HepG2 (cell line): ENCODE results near the gene LYST. TPM values are rescaled to one million over a fixed set of nuclear protein-coding genes. Genes with fewer than 3 reads are reported as not detected.

Experiments used
- ATAC-seq: fragments of 200-7000 bp; cut with Tn5 transposase; 3 replicates; pipeline ENCODE4 v1.9.1; 2020; ENCODE audit warnings: mild to moderate bottlenecking, moderate library complexity
- BruUV-seq: library from RNA; stranded (reverse); fragments of 400-500 nt; replicated peaks from 2 replicates; lab custom pipeline; 2021; lab: Mats Ljungman, UMichigan
- CTCF ChIA-PET: fragments of 300-600 bp; formaldehyde crosslinking; extraction: SDS; loops from one replicate; lab custom pipeline; 2021; ENCODE audit warnings: low total read pairs, inconsistent platforms, low intra/inter-chr PET ratio; lab: Yijun Ruan, JAX
- POLR2A ChIA-PET: fragments of 350-600 bp; sonication (Branson Sonifier 250); formaldehyde crosslinking; loops from one replicate; lab custom pipeline; 2020; ENCODE audit warnings: antibody characterized with exemption, inconsistent platforms; lab: Yijun Ruan, JAX
- DNase-seq: peaks from one replicate; pipeline ENCODE4 v3.0.0-alpha.2; 2015; ENCODE audit warnings: low spot score
- FAIRE-seq: peaks from 3 replicates; lab custom pipeline; 2011; peaks lifted over from hg19 to GRCh38; lab: Jason Lieb, UNC
- H2AFZ ChIP-seq: one replicate; pipeline ENCODE4 v1.6.1; 2011; ENCODE audit warnings: low read length, inconsistent platforms
- H3K27ac ChIP-seq: fragments of 300-600 bp; 3 replicates; pipeline ENCODE4 v1.8.0; 2011; ENCODE audit warnings: mixed run types, mild to moderate bottlenecking, mixed read lengths, low read length, inconsistent platforms; ENCODE audit not compliant: insufficient read depth; ENCODE audit errors: extremely low read length
- H3K27me3 ChIP-seq, 2 experiments: fragments of 200-600 bp in 1 of 2; 2 replicates in 1 of 2; 3 replicates in 1 of 2; pipeline versions ENCODE4 v1.6.0 to v1.8.0; 2011; ENCODE audit warnings: low read length in 2 of 2, mild to moderate bottlenecking in 2 of 2, moderate library complexity in 2 of 2, inconsistent platforms in 1 of 2; ENCODE audit not compliant: insufficient read depth in 2 of 2, control insufficient read depth in 1 of 2
- H3K36me3 ChIP-seq, 2 experiments: fragments of 200-600 bp in 1 of 2; replicated peaks in 1 of 2; 2 replicates in 1 of 2; 3 replicates in 1 of 2; pipeline versions ENCODE4 v1.5.1 to v1.8.0; 2011; ENCODE audit warnings: low read length in 2 of 2, inconsistent platforms in 1 of 2; ENCODE audit not compliant: insufficient read depth in 2 of 2, control insufficient read depth in 1 of 2
- H3K4me1 ChIP-seq: 2 replicates; pipeline ENCODE4 v1.5.1; 2012; ENCODE audit warnings: low read length, inconsistent platforms; ENCODE audit not compliant: insufficient read depth
- H3K4me2 ChIP-seq: 2 replicates; pipeline ENCODE4 v1.6.0; 2011; ENCODE audit warnings: low read depth, low read length, inconsistent platforms
- H3K4me3 ChIP-seq, 3 experiments: fragments of 200-600 bp in 1 of 3; sonication (generic), shearing (Covaris generic) in 1 of 3; replicated peaks in 1 of 3; 2 replicates each; pipeline ENCODE4 v1.5.1; 2011 to 2016; ENCODE audit warnings: low read length in 3 of 3, inconsistent platforms in 2 of 3, low read depth in 2 of 3, mild to moderate bottlenecking in 2 of 3, control low read depth in 1 of 3, mixed read lengths in 1 of 3; ENCODE audit not compliant: insufficient read depth in 1 of 3
- H3K79me2 ChIP-seq: one replicate; pipeline ENCODE4 v1.6.1; 2011; ENCODE audit warnings: low read length, inconsistent platforms; ENCODE audit not compliant: insufficient read depth
- H3K9ac ChIP-seq: 2 replicates; pipeline ENCODE4 v1.6.0; 2011; ENCODE audit warnings: mild to moderate bottlenecking, low read depth, low read length, inconsistent platforms; ENCODE audit not compliant: insufficient read depth
- H3K9me3 ChIP-seq: 2 replicates; pipeline ENCODE4 v1.5.1; 2012; ENCODE audit warnings: mild to moderate bottlenecking, low read length
- H4K20me1 ChIP-seq: 2 replicates; pipeline ENCODE4 v1.6.0; 2011; ENCODE audit warnings: inconsistent platforms, mild to moderate bottlenecking, low read length, moderate library complexity; ENCODE audit not compliant: insufficient read depth
- CENPT ChIP-seq: sonication (generic); formaldehyde crosslinking; IDR thresholded peaks from 2 replicates; pipeline ENCODE4 v1.8.0; 2022; ENCODE audit warnings: low read depth, mild to moderate bottlenecking, moderate library complexity, missing genetic modification reagents
- HDAC6 ChIP-seq: fragments of 200-600 bp; sonication (generic); IDR thresholded peaks from 2 replicates; pipeline ENCODE4 v1.7.0; 2017; ENCODE audit warnings: mild to moderate bottlenecking, antibody characterized with exemption, low read length, low read depth
- HES4 ChIP-seq: sonication (generic); formaldehyde crosslinking; IDR thresholded peaks from 2 replicates; pipeline ENCODE4 v1.9.0; 2021; ENCODE audit warnings: mild to moderate bottlenecking, missing genetic modification reagents, borderline replicate concordance
- MTERF4 ChIP-seq: sonication (generic); formaldehyde crosslinking; IDR thresholded peaks from 2 replicates; pipeline ENCODE4 v1.8.0; 2023; ENCODE audit warnings: mild to moderate bottlenecking, missing genetic modification reagents
- POLR2AphosphoS2 ChIP-seq: IDR thresholded peaks from 2 replicates; pipeline ENCODE4 v1.6.1; 2011; ENCODE audit warnings: low read depth, low read length, improper control_type of control experiment
- STAT5B ChIP-seq: sonication (generic); formaldehyde crosslinking; IDR thresholded peaks from 2 replicates; pipeline ENCODE4 v1.4.0; 2020; ENCODE audit warnings: missing genetic modification reagents
- ZIK1 ChIP-seq: sonication (generic); formaldehyde crosslinking; IDR thresholded peaks from 2 replicates; pipeline ENCODE4 v1.5.0; 2020; ENCODE audit warnings: mild to moderate bottlenecking, low read depth, missing genetic modification reagents, borderline replicate concordance
- WGBS: methylation state at CpG from one replicate; pipeline ENCODE4 v1.1.6; 2017; ENCODE audit warnings: low lambda C conversion rate; 5-methylcytosine and 5-hydroxymethylcytosine counted together
- in situ Hi-C: cut with HindIII; loops from 2 replicates; pipeline ENCODE4 v1.10.0; 2017; ENCODE audit warnings: low pct_unique_long_range_greater_than_20kb; ENCODE audit not compliant: extremely low pct_ligation_motif_present
- intact Hi-C: fragments of 100-400 bp; cut with micrococcal nuclease; formaldehyde crosslinking; loops from one replicate; pipeline ENCODE4 v1.10.0; 2022; ENCODE audit not compliant: unreplicated experiment
- polyA plus RNA-seq, 8 experiments: library from polyadenylated mRNA; depleted of rRNA in 3 of 8; stranded (reverse) in 7 of 8; unstranded in 1 of 8; fragments of >200 nt; fragmentation: Illumina TruSeq in 4 of 8; extraction: Trizol in 4 of 8; gene quantifications; 2 replicates each; pipeline versions ENCODE4 v1.2.1 to v1.2.3, GENCODE V29; 2011 to 2016; ENCODE audit warnings: low read depth in 4 of 8, missing spikeins in 1 of 8, mixed read lengths in 1 of 8; ENCODE audit not compliant: insufficient read depth in 1 of 8
- total RNA-seq, 5 experiments: library from RNA; depleted of rRNA; stranded (reverse); fragments of >200 nt; fragmentation: Illumina TruSeq; extraction: Trizol; gene quantifications; 2 replicates each; pipeline ENCODE4 v1.2.3, GENCODE V29; 2016; ENCODE audit warnings: low read depth in 1 of 5
- TF ChIP-seq, protein P1 (sequence below): sonication (generic); formaldehyde crosslinking; IDR thresholded peaks from 2 replicates; pipeline ENCODE4 v1.9.0; 2021; ENCODE audit warnings: missing genetic modification reagents, mild to moderate bottlenecking, borderline replicate concordance
- TF ChIP-seq, protein P2 (sequence below): sonication (generic); formaldehyde crosslinking; IDR thresholded peaks from 2 replicates; pipeline ENCODE4 v1.4.0; 2020; ENCODE audit warnings: missing genetic modification reagents
- TF ChIP-seq, protein P3 (sequence below): sonication (generic); formaldehyde crosslinking; conservative IDR thresholded peaks from 2 replicates; pipeline ENCODE4 v1.8.0; 2022; ENCODE audit warnings: mild to moderate bottlenecking, moderate library complexity, missing genetic modification reagents
- TF ChIP-seq, protein P4 (sequence below): fragments of 450-650 bp; IDR thresholded peaks from 2 replicates; pipeline ENCODE4 v1.6.1; 2016
- TF ChIP-seq, protein P5 (sequence below): sonication (generic); formaldehyde crosslinking; IDR thresholded peaks from 2 replicates; pipeline ENCODE4 v1.5.1; 2020; ENCODE audit warnings: missing genetic modification reagents, mild to moderate bottlenecking, borderline replicate concordance
- TF ChIP-seq, protein P6 (sequence below): sonication (generic); formaldehyde crosslinking; IDR thresholded peaks from 2 replicates; pipeline ENCODE4 v1.5.0; 2020; ENCODE audit warnings: mild to moderate bottlenecking, missing genetic modification reagents

The LYST gene
- total and polyA plus RNA-seq, 2 of the 13 experiments (the other 11 are each of a cell fraction or from before 2014, with no cell fraction given) = 0.91 to 2.5 TPM

DNA sequence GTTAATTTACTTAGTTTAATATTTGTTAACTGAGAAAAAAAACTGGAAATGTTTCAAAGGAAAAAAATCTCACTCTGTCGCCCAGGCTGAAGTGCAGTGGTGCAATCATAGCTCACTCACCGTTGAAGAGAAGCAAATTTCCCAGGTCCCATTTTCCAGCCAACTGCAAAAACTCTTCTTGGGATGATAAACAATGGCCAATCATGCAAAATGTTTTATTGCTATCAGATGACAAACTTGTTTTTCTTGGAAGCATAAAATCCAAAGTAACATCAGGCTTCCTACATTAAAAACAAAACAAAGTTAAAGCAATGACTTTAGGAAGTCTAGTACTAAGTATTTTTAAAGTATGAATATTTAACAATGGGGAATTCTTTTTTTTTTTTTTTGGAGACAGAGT is 84.9 kb downstream of the LYST start (continued):
- TF ChIP-seq, protein P1, sequence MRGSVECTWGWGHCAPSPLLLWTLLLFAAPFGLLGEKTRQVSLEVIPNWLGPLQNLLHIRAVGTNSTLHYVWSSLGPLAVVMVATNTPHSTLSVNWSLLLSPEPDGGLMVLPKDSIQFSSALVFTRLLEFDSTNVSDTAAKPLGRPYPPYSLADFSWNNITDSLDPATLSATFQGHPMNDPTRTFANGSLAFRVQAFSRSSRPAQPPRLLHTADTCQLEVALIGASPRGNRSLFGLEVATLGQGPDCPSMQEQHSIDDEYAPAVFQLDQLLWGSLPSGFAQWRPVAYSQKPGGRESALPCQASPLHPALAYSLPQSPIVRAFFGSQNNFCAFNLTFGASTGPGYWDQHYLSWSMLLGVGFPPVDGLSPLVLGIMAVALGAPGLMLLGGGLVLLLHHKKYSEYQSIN = no peak
- no peak for TF ChIP-seq STAT5B (CRISPR knock-in tag)

- 88% methylated on average over 2 of the region's 2 CpGs for WGBS
- FAIRE-seq (no peak), DNase-seq (no peak), ATAC-seq (no peak)
- no peak overlapping the region for H2AFZ ChIP-seq
- H3K36me3 ChIP-seq = no peaks in the 10 kb centered on the region
- H3K9me3 ChIP-seq = no peaks in the 10 kb centered on the region
- no peak overlapping the region for H3K4me3 ChIP-seq
- H4K20me1 ChIP-seq = no peaks in the 10 kb centered on the region
- H3K27me3 ChIP-seq = no peaks in the 10 kb centered on the region
- no peaks in the 10 kb centered on the region for H3K79me2 ChIP-seq
- intact Hi-C loops (loop anchor here (1.0 to 10.0 kb wide), 2 partner anchors 262 to 685 kb away; no protein-coding TSS in a partner anchor), in situ Hi-C loops (loop anchor here (10.0 kb wide), 1 partner anchor 265 kb away; no protein-coding TSS in a partner anchor)
- no peaks in the 10 kb centered on the region for H3K4me1 ChIP-seq
- no peak overlapping the region for H3K4me2 ChIP-seq
- H3K9ac ChIP-seq = no peak overlapping the region
- BruUV-seq = no TSS peak
- POLR2A ChIA-PET = no interaction called here
- CTCF ChIA-PET = no interaction called here
- H3K27ac ChIP-seq = no peak overlapping the region
- TF ChIP-seq MTERF4 (CRISPR knock-in tag) (no peak), HES4 (no peak), ZIK1 (no peak), HDAC6 (no peak), CENPT (no peak), POLR2AphosphoS2 (no peak)
- TF ChIP-seq, protein P2, sequence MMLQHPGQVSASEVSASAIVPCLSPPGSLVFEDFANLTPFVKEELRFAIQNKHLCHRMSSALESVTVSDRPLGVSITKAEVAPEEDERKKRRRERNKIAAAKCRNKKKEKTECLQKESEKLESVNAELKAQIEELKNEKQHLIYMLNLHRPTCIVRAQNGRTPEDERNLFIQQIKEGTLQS (CRISPR knock-in tag) = no peak
- TF ChIP-seq, protein P3, sequence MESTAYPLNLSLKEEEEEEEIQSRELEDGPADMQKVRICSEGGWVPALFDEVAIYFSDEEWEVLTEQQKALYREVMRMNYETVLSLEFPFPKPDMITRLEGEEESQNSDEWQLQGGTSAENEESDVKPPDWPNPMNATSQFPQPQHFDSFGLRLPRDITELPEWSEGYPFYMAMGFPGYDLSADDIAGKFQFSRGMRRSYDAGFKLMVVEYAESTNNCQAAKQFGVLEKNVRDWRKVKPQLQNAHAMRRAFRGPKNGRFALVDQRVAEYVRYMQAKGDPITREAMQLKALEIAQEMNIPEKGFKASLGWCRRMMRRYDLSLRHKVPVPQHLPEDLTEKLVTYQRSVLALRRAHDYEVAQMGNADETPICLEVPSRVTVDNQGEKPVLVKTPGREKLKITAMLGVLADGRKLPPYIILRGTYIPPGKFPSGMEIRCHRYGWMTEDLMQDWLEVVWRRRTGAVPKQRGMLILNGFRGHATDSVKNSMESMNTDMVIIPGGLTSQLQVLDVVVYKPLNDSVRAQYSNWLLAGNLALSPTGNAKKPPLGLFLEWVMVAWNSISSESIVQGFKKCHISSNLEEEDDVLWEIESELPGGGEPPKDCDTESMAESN (CRISPR knock-in tag) = no peak
- TF ChIP-seq, protein P4, sequence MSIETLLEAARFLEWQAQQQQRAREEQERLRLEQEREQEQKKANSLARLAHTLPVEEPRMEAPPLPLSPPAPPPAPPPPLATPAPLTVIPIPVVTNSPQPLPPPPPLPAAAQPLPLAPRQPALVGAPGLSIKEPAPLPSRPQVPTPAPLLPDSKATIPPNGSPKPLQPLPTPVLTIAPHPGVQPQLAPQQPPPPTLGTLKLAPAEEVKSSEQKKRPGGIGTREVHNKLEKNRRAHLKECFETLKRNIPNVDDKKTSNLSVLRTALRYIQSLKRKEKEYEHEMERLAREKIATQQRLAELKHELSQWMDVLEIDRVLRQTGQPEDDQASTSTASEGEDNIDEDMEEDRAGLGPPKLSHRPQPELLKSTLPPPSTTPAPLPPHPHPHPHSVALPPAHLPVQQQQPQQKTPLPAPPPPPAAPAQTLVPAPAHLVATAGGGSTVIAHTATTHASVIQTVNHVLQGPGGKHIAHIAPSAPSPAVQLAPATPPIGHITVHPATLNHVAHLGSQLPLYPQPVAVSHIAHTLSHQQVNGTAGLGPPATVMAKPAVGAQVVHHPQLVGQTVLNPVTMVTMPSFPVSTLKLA = no peak
- TF ChIP-seq, protein P5, sequence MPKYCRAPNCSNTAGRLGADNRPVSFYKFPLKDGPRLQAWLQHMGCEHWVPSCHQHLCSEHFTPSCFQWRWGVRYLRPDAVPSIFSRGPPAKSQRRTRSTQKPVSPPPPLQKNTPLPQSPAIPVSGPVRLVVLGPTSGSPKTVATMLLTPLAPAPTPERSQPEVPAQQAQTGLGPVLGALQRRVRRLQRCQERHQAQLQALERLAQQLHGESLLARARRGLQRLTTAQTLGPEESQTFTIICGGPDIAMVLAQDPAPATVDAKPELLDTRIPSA (CRISPR knock-in tag) = no peak
- TF ChIP-seq, protein P6, sequence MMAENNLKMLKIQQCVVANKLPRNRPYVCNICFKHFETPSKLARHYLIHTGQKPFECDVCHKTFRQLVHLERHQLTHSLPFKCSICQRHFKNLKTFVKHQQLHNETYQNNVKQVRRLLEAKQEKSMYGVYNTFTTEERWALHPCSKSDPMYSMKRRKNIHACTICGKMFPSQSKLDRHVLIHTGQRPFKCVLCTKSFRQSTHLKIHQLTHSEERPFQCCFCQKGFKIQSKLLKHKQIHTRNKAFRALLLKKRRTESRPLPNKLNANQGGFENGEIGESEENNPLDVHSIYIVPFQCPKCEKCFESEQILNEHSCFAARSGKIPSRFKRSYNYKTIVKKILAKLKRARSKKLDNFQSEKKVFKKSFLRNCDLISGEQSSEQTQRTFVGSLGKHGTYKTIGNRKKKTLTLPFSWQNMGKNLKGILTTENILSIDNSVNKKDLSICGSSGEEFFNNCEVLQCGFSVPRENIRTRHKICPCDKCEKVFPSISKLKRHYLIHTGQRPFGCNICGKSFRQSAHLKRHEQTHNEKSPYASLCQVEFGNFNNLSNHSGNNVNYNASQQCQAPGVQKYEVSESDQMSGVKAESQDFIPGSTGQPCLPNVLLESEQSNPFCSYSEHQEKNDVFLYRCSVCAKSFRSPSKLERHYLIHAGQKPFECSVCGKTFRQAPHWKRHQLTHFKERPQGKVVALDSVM (CRISPR knock-in tag) = no peak
Measured at GRCh38 chr1:235779770-235780169, 86.9 kb downstream of the LYST start.
